Muscle of arm (tissue), 14 donors: ENCODE results near the gene ZNF514. TPM values are rescaled to one million over a fixed set of nuclear protein-coding genes. Genes with fewer than 3 reads are reported as not detected.

Experiments used
- DNase-seq: peaks from one replicate; pipeline ENCODE4 v3.0.0-alpha.2; 2013
- long read RNA-seq, 11 donors: transcript quantifications; one replicate each; lab custom pipeline, GENCODE V29; 2026
- polyA plus RNA-seq, 12 donors: library from polyadenylated mRNA; unstranded; fragments of 120-200 nt; gene quantifications; one replicate each; pipeline ENCODE4 v1.2.1, GENCODE V29; 2013; ENCODE audit not compliant: insufficient read length in 12 of 12

Gene ZNF514
- 10 to 100 TPM in 11 of 12 donors, not detected in 1; 13.6 to 31.3 (median 20.8) TPM for polyA plus RNA-seq
- long read RNA-seq, donor 1, full-length matches to known transcripts = 3 of 3 reads
- long read RNA-seq, donor 1, partial matches to known transcripts = 0 of 3 reads
- long read RNA-seq, donor 1, other reads (novel, unspliced or antisense) = 0 of 3 reads
- long read RNA-seq, donor 2, partial matches to known transcripts = 0 of 1 reads
- long read RNA-seq, donor 2, other reads (novel, unspliced or antisense) = 0 of 1 reads
- long read RNA-seq, donor 3, full-length matches to known transcripts = 3 of 3 reads
- long read RNA-seq, donor 3, partial matches to known transcripts = 0 of 3 reads
- long read RNA-seq, donor 3, other reads (novel, unspliced or antisense) = 0 of 3 reads
- long read RNA-seq, donor 4, partial matches to known transcripts = 0 of 1 reads
- long read RNA-seq, donor 4, other reads (novel, unspliced or antisense) = 0 of 1 reads
- long read RNA-seq, donor 5, full-length matches to known transcripts = 6 of 6 reads
- long read RNA-seq, donor 5, partial matches to known transcripts = 0 of 6 reads
- long read RNA-seq, donor 5, other reads (novel, unspliced or antisense) = 0 of 6 reads
- long read RNA-seq, donor 6, partial matches to known transcripts = 0 of 1 reads
- long read RNA-seq, donor 6, other reads (novel, unspliced or antisense) = 0 of 1 reads
- long read RNA-seq, donor 7 = 0 reads
- long read RNA-seq, donor 8, partial matches to known transcripts = 0 of 1 reads
- long read RNA-seq, donor 8, other reads (novel, unspliced or antisense) = 0 of 1 reads
- long read RNA-seq, donor 9, full-length matches to known transcripts = 1 of 1 reads
- long read RNA-seq, donor 9, partial matches to known transcripts = 0 of 1 reads
- long read RNA-seq, donor 9, other reads (novel, unspliced or antisense) = 0 of 1 reads
- long read RNA-seq, donor 10, full-length matches to known transcripts = 1 of 1 reads
- long read RNA-seq, donor 10, partial matches to known transcripts = 0 of 1 reads
- long read RNA-seq, donor 10, other reads (novel, unspliced or antisense) = 0 of 1 reads
- long read RNA-seq, donor 11, full-length matches to known transcripts = 2 of 2 reads
- long read RNA-seq, donor 11, partial matches to known transcripts = 0 of 2 reads
- long read RNA-seq, donor 11, other reads (novel, unspliced or antisense) = 0 of 2 reads

GRCh38 chr2:95159690-95160449, at the start of gene ZNF514:
TSS of gene ZNF514 (minus strand) at chr2:95159848. CDS start at chr2:95153253, 6,595 bp downstream.
- DNase-seq = peak; percentile 59

GRCh38 chr2:95208106-95208505, 48.5 kb upstream of the ZNF514 start:
- DNase-seq = no peak

GRCh38 chr2:95207111-95207961, 47.7 kb upstream of the ZNF514 start, which contains the start of gene ZNF892:
TSS of gene ZNF892 (plus strand) at chr2:95207521. CDS start at chr2:95207816, 295 bp downstream.
- peak; percentile 89 for DNase-seq

GRCh38 chr2:95206096-95206495, 46.4 kb upstream of the ZNF514 start:
- DNase-seq = no peak

- no peak for DNase-seq
These were observed 44.7 kb upstream of the ZNF514 start for GRCh38 chr2:95204396-95204795.

GRCh38 chr2:95203911-95204310, 44.3 kb upstream of the ZNF514 start:
- no peak for DNase-seq

- DNase-seq = peak; percentile 9
These were observed 33.3 kb upstream of the ZNF514 start for GRCh38 chr2:95192956-95193355.

- DNase-seq = no peak
These were observed 26.3 kb upstream of the ZNF514 start for GRCh38 chr2:95185973-95186372.

- DNase-seq = no peak
These were observed 25.5 kb upstream of the ZNF514 start for GRCh38 chr2:95185197-95185596.

GRCh38 chr2:95181774-95182173, 22.1 kb upstream of the ZNF514 start:
- no peak for DNase-seq

GRCh38 chr2:95179451-95179850, 19.8 kb upstream of the ZNF514 start:
- DNase-seq = no peak

- DNase-seq = no peak
These were observed 14.4 kb upstream of the ZNF514 start for GRCh38 chr2:95174031-95174542.

GRCh38 chr2:95171902-95172301, 12.3 kb upstream of the ZNF514 start:
- DNase-seq = no peak

GRCh38 chr2:95166065-95166763, 6.6 kb upstream of the ZNF514 start:
- DNase-seq = no peak

- DNase-seq = peak; percentile 99
These were observed 5.9 kb upstream of the ZNF514 start, which contains the start of gene ZNF2 for GRCh38 chr2:95165371-95166064. TSS of gene ZNF2 (plus strand) at chr2:95165809. CDS start at chr2:95176227, 10,418 bp downstream.

- no peak for DNase-seq
These were observed 5.4 kb upstream of the ZNF514 start for GRCh38 chr2:95165030-95165370.

GRCh38 chr2:95158891-95159619, 593 bp downstream of the ZNF514 start:
- peak; percentile 55 for DNase-seq

GRCh38 chr2:95158441-95158840, 1.2 kb downstream of the ZNF514 start:
- no peak for DNase-seq
